Astrocyte of the spinal cord (primary cell): ENCODE measurements around the gene FEM1A.
"Not testable (repeated sequence)": the region's sequence is repeated elsewhere in the genome, so short reads cannot be mapped to it uniquely, and the experiment has no call there.

ENCODE experiments used
- DNase-seq: peaks from one replicate; pipeline ENCODE4 v3.0.0; 2011; ENCODE audit warnings: low read depth, low spot score
- H3K4me3 ChIP-seq: 2 replicates; pipeline ENCODE4 v1.5.1; 2011; ENCODE audit warnings: low read depth, mild to moderate bottlenecking, low read length, moderate library complexity
- in situ Hi-C: cut with HindIII; loops from 2 replicates; pipeline ENCODE4 v1.10.0; 2017; ENCODE audit warnings: low sequenced_read_pairs
- TF ChIP-seq, protein P1 (sequence below): IDR thresholded peaks from 2 replicates; pipeline ENCODE4 v1.5.1; 2012; ENCODE audit warnings: low read depth, mild to moderate bottlenecking, low read length, inconsistent platforms

The FEM1A gene

DNA sequence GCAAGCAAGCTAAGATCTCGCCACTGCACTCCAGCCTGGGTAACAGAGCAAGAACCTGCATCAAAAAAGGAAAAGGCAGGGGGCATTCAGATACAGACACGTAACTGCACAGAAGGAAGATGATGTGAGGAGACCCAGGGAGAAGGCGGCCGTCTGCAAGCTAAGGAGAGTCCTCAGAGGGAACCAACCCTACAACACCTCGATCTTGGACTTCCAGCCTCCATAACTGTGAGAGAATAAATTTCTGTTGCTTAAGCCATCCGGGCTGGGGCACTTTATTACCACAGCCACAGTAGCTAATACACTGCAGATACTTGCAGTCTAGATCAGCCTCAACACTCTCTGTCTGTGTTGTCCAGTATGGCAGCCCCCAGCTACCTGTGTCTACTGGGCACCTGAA is 32.0 kb downstream of the FEM1A start:
- in situ Hi-C loops = no loop called here
- DNase-seq = no peak
- no peak overlapping the region for H3K4me3 ChIP-seq
- TF ChIP-seq, protein P1, sequence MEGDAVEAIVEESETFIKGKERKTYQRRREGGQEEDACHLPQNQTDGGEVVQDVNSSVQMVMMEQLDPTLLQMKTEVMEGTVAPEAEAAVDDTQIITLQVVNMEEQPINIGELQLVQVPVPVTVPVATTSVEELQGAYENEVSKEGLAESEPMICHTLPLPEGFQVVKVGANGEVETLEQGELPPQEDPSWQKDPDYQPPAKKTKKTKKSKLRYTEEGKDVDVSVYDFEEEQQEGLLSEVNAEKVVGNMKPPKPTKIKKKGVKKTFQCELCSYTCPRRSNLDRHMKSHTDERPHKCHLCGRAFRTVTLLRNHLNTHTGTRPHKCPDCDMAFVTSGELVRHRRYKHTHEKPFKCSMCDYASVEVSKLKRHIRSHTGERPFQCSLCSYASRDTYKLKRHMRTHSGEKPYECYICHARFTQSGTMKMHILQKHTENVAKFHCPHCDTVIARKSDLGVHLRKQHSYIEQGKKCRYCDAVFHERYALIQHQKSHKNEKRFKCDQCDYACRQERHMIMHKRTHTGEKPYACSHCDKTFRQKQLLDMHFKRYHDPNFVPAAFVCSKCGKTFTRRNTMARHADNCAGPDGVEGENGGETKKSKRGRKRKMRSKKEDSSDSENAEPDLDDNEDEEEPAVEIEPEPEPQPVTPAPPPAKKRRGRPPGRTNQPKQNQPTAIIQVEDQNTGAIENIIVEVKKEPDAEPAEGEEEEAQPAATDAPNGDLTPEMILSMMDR = no peak

DNA sequence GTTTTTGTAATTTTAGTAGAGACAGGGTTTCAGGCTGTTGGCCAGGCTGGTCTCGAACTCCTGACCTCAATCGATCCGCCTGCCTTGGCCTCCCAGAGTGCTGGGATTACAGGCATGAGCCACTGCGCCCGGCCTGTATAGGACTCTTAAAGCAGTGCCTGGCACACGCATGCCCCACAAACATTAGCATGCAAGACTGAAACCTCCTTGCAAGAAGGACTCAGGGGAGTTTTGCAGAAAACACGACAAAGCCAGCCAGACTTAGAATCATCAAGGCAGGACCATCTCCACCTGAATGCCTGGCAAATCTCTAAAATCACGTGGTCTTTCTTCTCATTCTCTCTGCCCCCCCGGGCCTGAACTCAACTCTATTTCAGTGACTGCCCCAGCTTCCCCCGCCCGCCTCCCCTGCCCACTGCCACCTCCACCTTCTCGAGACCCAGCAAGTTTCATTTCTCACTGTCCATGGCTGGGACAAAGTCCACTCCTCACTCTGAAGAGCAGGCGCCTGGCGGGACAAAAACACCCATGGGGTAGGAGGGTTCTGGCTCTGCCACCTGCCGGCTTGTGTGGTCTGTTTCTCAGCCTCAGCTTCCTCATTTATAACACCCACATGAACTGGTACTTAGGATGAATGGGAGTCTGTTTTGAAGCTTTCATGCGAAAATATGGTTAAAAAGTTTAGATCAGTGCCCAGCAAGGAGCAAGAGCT is 37.6 kb downstream of the FEM1A start:
- in situ Hi-C loops = no loop called here
- no peak for DNase-seq
- no peak overlapping the region for H3K4me3 ChIP-seq

DNA sequence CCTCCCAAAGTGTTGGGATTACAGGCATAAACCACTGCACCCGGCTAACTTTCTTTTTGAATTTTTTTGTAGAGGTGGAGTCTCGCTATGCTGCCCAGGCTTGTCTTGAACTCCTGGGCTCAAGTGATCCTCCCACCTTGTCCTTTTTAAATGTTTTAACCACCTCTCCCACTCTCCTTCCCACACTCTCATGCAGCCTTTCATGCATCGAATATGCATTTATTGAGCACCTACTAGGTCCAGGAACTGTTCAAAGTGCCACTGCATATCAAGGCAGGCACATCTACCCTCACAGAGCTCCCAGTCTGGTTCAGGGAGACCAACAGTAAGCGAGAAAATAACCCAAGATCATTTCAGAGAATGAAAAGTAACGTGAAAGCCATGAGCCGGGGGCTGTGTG is 38.8 kb downstream of the FEM1A start:
- H3K4me3 ChIP-seq = peak overlapping the region; percentile 76
- in situ Hi-C loops = no loop called here
- TF ChIP-seq, protein P1 = no peak

More for the DNA sequence above, 37.6 kb downstream of the FEM1A start:
- TF ChIP-seq, protein P1 = no peak

DNA sequence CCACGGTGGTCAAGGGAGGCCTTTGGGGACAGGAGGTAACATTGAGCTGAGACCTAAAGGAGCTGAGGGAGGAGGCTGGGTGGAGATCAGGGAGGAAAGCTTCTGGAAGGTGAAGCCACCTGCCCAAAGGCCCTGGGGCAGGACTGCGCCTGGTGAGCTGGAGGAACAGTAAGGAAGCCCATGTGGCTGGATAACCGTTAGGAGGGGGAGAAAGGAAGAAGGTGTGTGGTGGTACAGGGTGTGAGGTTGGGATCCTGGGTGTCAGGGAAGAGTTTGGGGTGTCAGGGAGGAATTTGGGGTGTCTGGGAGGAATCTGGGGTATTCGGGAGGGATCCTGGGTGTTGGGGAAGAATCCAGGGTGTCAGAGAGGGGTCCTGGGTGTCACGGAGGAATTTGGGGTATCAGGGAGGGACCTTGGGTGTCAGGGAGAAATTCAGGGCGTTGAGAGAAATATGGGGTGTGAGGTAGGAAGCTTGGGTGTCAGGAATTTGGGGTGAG is 39.3 kb downstream of the FEM1A start:
- in situ Hi-C loops = no loop called here
- DNase-seq = no peak
- H3K4me3 ChIP-seq = peak overlapping the region; percentile 76
- TF ChIP-seq, protein P1 = no peak

More for the DNA sequence above, 38.8 kb downstream of the FEM1A start:
- DNase-seq = no peak

DNA sequence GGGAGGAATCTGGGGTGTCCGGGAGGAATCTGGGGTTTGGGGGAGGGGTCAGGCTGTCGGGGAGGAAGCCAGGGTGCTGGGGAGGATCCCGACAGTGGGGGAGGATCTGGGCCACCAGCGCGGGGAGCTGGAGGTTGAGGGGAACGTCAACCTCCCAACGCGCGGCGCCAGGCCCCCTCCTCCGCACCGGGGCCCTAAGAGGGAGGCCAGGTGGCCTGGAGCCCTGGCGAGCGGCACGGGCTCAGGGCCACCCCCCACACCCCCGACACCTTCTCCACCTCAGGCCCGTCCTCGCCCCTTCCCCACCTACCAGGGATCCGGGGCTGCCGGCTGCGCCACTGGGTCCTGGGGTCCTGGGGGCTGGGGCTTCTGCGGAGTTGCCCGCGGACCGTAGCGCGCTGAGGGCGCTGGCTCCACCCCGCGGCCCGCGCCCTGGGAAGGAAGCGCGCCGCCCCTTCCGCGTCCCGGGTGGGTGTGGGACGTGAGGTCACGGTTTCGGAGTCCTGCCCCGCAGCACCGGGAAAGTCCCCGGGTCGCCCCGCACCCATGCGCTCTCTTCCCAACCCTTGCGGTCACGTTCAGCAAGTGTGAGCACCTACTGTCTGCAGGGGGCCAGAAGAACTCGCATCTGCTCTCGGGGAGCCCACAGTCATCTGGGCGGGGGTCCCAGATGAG is 39.9 kb downstream of the FEM1A start, which contains the start of gene TICAM1:
TSS of gene TICAM1 (minus strand) at position 409 of the 675 bp plus-strand sequence. CDS start 13,335 bp downstream, outside the sequence.
- TF ChIP-seq, protein P1 = no peak
- peak; percentile 42 for DNase-seq
- in situ Hi-C loops = no loop called here
- peak within 1 kb of the TSS; percentile 76 for H3K4me3 ChIP-seq

DNA sequence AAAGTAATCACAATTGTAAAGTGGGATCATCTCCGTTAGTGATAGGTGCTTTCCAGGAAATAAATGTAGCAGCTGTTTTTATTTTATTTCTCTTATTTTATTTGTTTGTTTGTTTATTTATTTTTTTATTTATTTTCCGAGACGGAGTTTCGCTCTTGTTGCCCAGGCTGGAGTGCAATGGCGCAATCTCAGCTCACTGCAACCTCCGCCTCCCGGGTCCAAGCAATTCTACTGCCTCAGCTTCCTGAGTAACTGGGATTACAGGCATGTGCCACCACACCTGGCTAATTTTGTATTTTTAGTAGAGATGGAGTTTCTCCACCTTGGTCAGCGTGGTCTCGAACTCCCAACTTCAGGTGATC is 40.4 kb downstream of the FEM1A start:
- in situ Hi-C loops, DNase-seq: not testable (repeated sequence)
- peak overlapping the region; percentile 76 for H3K4me3 ChIP-seq

DNA sequence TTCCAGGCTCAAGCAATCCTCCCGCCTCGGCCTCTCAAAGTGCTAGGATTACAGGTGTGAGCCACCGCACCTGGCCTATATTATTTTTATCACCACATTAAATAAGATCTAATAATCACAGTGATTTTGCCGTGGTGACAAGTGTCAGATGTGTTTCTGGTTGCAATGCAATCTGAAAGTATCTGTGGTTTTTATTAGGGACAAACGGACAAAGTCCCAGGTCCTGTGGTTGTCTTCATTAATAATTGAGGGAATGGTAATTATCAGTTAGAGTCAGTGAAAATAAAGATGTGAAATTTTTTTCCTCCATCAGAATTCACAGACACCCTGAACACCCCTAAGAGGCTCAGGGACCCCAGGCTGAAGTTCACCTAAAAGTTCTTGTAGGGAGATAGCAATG is 41.2 kb downstream of the FEM1A start:
- no peak overlapping the region for H3K4me3 ChIP-seq
- TF ChIP-seq, protein P1 = no peak
- in situ Hi-C loops = no loop called here
- DNase-seq = no peak
